Measurements from ENCODE around the gene C12orf76. TPM values are rescaled to one million over a fixed set of nuclear protein-coding genes. Genes with fewer than 3 reads are reported as not detected.

The C12orf76 gene
- total RNA-seq, 1 experiment from 2014 or later = 9.7 TPM

GRCh38 chr12:110012659-110013058 is 35.7 kb downstream of the C12orf76 start:
- no peak for TF ChIP-seq CTCF (conservative IDR thresholded peaks at IDR 0.05)
- Mint-ChIP-seq H3K4me1 (no peaks in the 10 kb centered on the region), H3K4me3 (no peak overlapping the region), H3K27ac (no peak overlapping the region; a peak in 1 of 7 replicates), H3K9me3 (no peaks in the 10 kb centered on the region), H3K27me3 (ENCODE audit: low read depth) (no peaks in the 10 kb centered on the region), H3K36me3 (ENCODE audit: insufficient read depth in 1 of 3, low read depth in 3 of 3) (peaks cover 0 to 14% (median 2%) of the 10 kb centered on the region in 3 experiments; a peak in 3 of 7 replicates)
- no peak overlapping the region for H2AK5ac ChIP-seq (ENCODE audit: insufficient read length, low read length)
- no peak overlapping the region for H3K23ac ChIP-seq (ENCODE audit: insufficient read length, low read depth, low read length)
- no peak overlapping the region for H3K4me2 ChIP-seq (ENCODE audit: insufficient read depth, insufficient read length, low read length)
- no peak overlapping the region for H4K91ac ChIP-seq (ENCODE audit: insufficient read length, low read depth, low read length)
- no peak overlapping the region for H4K8ac ChIP-seq (replicated peaks; ENCODE audit: insufficient read length, low read depth, low read length)
- no peaks in the 10 kb centered on the region for H3K79me1 ChIP-seq (ENCODE audit: insufficient read depth, low read depth, low read length, poor library complexity, severe bottlenecking)
- no peak overlapping the region for H2BK15ac ChIP-seq (ENCODE audit: low read depth, low read length)
- H3T11ph ChIP-seq (ENCODE audit: low read length) = no peak overlapping the region
- H3K18ac ChIP-seq (ENCODE audit: insufficient read length, low read depth, low read length) = no peak overlapping the region
- no peak overlapping the region for H2BK20ac ChIP-seq (ENCODE audit: low read depth, low read length, poor library complexity, severe bottlenecking)
- H3K9ac ChIP-seq (ENCODE audit: extremely low read depth, insufficient read length, low read length) = no peak overlapping the region
- no peaks in the 10 kb centered on the region for H3K27me3 ChIP-seq (ENCODE audit: insufficient read depth, low read length)
- H2BK120ac ChIP-seq (ENCODE audit: low read depth, low read length, poor library complexity, severe bottlenecking) = no peak overlapping the region
- H3K4me1 ChIP-seq (ENCODE audit: insufficient read depth, low read length) = no peaks in the 10 kb centered on the region
- H3K9me3 ChIP-seq (ENCODE audit: control insufficient read depth, low read depth, low read length) = no peaks in the 10 kb centered on the region
- no peaks in the 10 kb centered on the region for H3K79me2 ChIP-seq (ENCODE audit: insufficient read depth, low read length)
- WGBS (ENCODE audit: extremely low coverage, insufficient read length, low lambda C conversion rate) = no CpG with 5 or more reads among the region's 4 CpGs
- DNase-seq = no peak
- H3K4ac ChIP-seq (ENCODE audit: low read depth, low read length) = no peak overlapping the region
- H2AFZ ChIP-seq (ENCODE audit: low read length) = no peak overlapping the region
- H4K5ac ChIP-seq (ENCODE audit: insufficient read length, low read depth, low read length) = no peak overlapping the region
- H3K23me2 ChIP-seq (ENCODE audit: insufficient read length, low read depth, low read length, poor library complexity, severe bottlenecking) = no peaks in the 10 kb centered on the region
- no peaks in the 10 kb centered on the region for H4K20me1 ChIP-seq (ENCODE audit: control insufficient read depth, insufficient read depth, insufficient read length)
- no peak overlapping the region for H3K56ac ChIP-seq (ENCODE audit: insufficient read length, low read depth, low read length)
- H3K27ac ChIP-seq (ENCODE audit: insufficient read length, low read depth, low read length) = no peak overlapping the region
- no peak overlapping the region for H2BK12ac ChIP-seq (ENCODE audit: insufficient read length, low read depth, low read length)
- H2BK5ac ChIP-seq (ENCODE audit: insufficient read length, low read length) = no peak overlapping the region
- H3K14ac ChIP-seq (ENCODE audit: insufficient read depth, low read length) = no peak overlapping the region

All from H9 (cell line).